ENCODE results near the gene THSD4. TPM values are rescaled to one million over a fixed set of nuclear protein-coding genes. Genes with fewer than 3 reads are reported as not detected.

THSD4 gene
- total RNA-seq, 2 experiments from 2014 or later, result not detected

GRCh38 chr15:71597637-71598036 is 482.4 kb downstream of the THSD4 start:
- TF ChIP-seq EZH2phosphoT487 (IDR thresholded peaks at IDR 0.05; ENCODE audit: borderline replicate concordance, low read depth, low read length) (no peak), CTCF (conservative IDR thresholded peaks at IDR 0.05; ENCODE audit: low read length) (no peak)
- Histone ChIP-seq H3K36me3 (ENCODE audit: insufficient read depth, low read length) (no peaks in the 10 kb centered on the region), H3K79me2 (ENCODE audit: insufficient read depth, low read depth, low read length) (no peaks in the 10 kb centered on the region), H3K4me3 (ENCODE audit: low read depth, low read length, poor library complexity, severe bottlenecking) (no peak overlapping the region), H3K4me2 (ENCODE audit: low read length) (no peak overlapping the region), H4K20me1 (ENCODE audit: insufficient read depth, low read length) (no peaks in the 10 kb centered on the region), H3K4me1 (ENCODE audit: insufficient read depth, low read length, poor library complexity, severe bottlenecking) (no peaks in the 10 kb centered on the region), H3K9me3 (ENCODE audit: low read length) (no peaks in the 10 kb centered on the region), H3K9me2 (ENCODE audit: insufficient read depth, low read length) (no peaks in the 10 kb centered on the region), H2AFZ (ENCODE audit: low read length) (no peak overlapping the region), H3K27ac (ENCODE audit: low read depth, low read length, poor library complexity, severe bottlenecking) (no peak overlapping the region)
- intact Hi-C loops (cut with micrococcal nuclease; ENCODE audit: unreplicated experiment), result no loop called here
- ChIA-PET CTCF (ENCODE audit: unreplicated experiment) (no interaction called here), POLR2A (no interaction called here)
- no peak for DNase-seq (ENCODE audit: low spot score)
- no TSS peak for BruUV-seq (replicated peaks)

GRCh38 chr15:71598741-71599140 is 483.5 kb downstream of the THSD4 start:
- Histone ChIP-seq H3K9me3 (ENCODE audit: low read length) (no peaks in the 10 kb centered on the region), H3K27ac (ENCODE audit: low read depth, low read length, poor library complexity, severe bottlenecking) (no peak overlapping the region), H2AFZ (ENCODE audit: low read length) (no peak overlapping the region), H3K4me3 (ENCODE audit: low read depth, low read length, poor library complexity, severe bottlenecking) (no peak overlapping the region), H3K9me2 (ENCODE audit: insufficient read depth, low read length) (no peaks in the 10 kb centered on the region), H3K4me2 (ENCODE audit: low read length) (no peak overlapping the region), H3K4me1 (ENCODE audit: insufficient read depth, low read length, poor library complexity, severe bottlenecking) (no peaks in the 10 kb centered on the region), H3K79me2 (ENCODE audit: insufficient read depth, low read depth, low read length) (no peaks in the 10 kb centered on the region), H4K20me1 (ENCODE audit: insufficient read depth, low read length) (no peaks in the 10 kb centered on the region; the same call in 1 of the 2 replicates), H3K36me3 (ENCODE audit: insufficient read depth, low read length) (no peaks in the 10 kb centered on the region)
- BruUV-seq (replicated peaks), result no TSS peak
- DNase-seq (ENCODE audit: low spot score), result no peak
- intact Hi-C loops (cut with micrococcal nuclease; ENCODE audit: unreplicated experiment), result no loop called here
- ChIA-PET POLR2A (no interaction called here), CTCF (ENCODE audit: unreplicated experiment) (no interaction called here)
- no peak for TF ChIP-seq CTCF (conservative IDR thresholded peaks at IDR 0.05; ENCODE audit: low read length)
- no peak for TF ChIP-seq EZH2phosphoT487 (IDR thresholded peaks at IDR 0.05; ENCODE audit: borderline replicate concordance, low read depth, low read length)

- Histone ChIP-seq H3K9me2 (ENCODE audit: insufficient read depth, low read length) (no peaks in the 10 kb centered on the region), H3K4me1 (ENCODE audit: insufficient read depth, low read length, poor library complexity, severe bottlenecking) (no peaks in the 10 kb centered on the region), H3K36me3 (ENCODE audit: insufficient read depth, low read length) (no peaks in the 10 kb centered on the region), H3K27ac (ENCODE audit: low read depth, low read length, poor library complexity, severe bottlenecking) (no peak overlapping the region), H2AFZ (ENCODE audit: low read length) (no peak overlapping the region), H3K79me2 (ENCODE audit: insufficient read depth, low read depth, low read length) (no peaks in the 10 kb centered on the region), H3K4me3 (ENCODE audit: low read depth, low read length, poor library complexity, severe bottlenecking) (no peak overlapping the region), H3K9me3 (ENCODE audit: low read length) (no peaks in the 10 kb centered on the region), H3K4me2 (ENCODE audit: low read length) (no peak overlapping the region), H4K20me1 (ENCODE audit: insufficient read depth, low read length) (no peaks in the 10 kb centered on the region; the same call in 1 of the 2 replicates)
- ChIA-PET CTCF (ENCODE audit: unreplicated experiment) (no interaction called here), POLR2A (interaction anchor here (0.8 kb wide), 1 partner anchor 1578 kb away, joined by 3 read pairs; no protein-coding TSS in a partner anchor)
- BruUV-seq (replicated peaks), result no TSS peak
- intact Hi-C loops (cut with micrococcal nuclease; ENCODE audit: unreplicated experiment), result no loop called here
- TF ChIP-seq EZH2phosphoT487 (IDR thresholded peaks at IDR 0.05; ENCODE audit: borderline replicate concordance, low read depth, low read length) (no peak), CTCF (conservative IDR thresholded peaks at IDR 0.05; ENCODE audit: low read length) (no peak)
- no peak for DNase-seq (ENCODE audit: low spot score)
These were observed 484.3 kb downstream of the THSD4 start for GRCh38 chr15:71599418-71600151.
